HG03558 (cell line): ENCODE measurements around the gene TMCO6.

Source experiments
- ATAC-seq: cut with Tn5 transposase; IDR thresholded peaks from one replicate; pipeline ENCODE4 v1.9.1; 2021; ENCODE audit warnings: moderate number of reproducible peaks; ENCODE audit not compliant: unreplicated experiment; ENCODE audit errors: extremely low read depth

Gene TMCO6

DNA sequence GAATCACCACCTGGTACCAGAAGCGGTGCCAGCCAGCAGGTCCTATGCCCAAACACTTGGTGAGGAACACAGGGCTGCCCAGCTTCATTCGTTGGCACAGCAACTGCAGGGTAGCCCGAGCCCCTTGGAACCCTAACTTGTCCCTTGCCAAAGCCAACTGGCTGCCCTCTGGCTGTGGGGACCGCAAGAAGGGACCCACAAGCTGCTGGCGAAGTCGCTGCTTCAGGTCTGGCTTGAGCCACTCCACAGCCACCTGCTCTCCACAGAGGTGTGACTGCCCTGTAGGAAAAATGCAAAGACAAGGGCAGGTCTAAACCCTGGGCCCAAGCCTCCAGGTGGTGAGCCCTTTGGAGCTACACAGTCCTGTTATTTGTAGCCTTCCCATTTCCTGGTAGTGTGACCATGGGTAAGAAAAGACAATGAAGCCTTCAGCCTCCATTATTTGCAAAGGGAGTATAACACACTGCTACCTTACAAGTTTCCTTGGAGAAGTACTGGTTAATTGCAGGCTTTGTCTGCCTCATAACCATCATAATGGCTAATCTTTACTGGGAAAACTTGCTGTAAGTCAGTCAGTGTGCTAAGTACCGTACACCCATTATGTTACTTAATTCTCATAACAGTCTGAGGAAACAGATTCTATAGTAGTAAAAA is 32.3 kb downstream of the TMCO6 start:
- no peak for ATAC-seq

DNA sequence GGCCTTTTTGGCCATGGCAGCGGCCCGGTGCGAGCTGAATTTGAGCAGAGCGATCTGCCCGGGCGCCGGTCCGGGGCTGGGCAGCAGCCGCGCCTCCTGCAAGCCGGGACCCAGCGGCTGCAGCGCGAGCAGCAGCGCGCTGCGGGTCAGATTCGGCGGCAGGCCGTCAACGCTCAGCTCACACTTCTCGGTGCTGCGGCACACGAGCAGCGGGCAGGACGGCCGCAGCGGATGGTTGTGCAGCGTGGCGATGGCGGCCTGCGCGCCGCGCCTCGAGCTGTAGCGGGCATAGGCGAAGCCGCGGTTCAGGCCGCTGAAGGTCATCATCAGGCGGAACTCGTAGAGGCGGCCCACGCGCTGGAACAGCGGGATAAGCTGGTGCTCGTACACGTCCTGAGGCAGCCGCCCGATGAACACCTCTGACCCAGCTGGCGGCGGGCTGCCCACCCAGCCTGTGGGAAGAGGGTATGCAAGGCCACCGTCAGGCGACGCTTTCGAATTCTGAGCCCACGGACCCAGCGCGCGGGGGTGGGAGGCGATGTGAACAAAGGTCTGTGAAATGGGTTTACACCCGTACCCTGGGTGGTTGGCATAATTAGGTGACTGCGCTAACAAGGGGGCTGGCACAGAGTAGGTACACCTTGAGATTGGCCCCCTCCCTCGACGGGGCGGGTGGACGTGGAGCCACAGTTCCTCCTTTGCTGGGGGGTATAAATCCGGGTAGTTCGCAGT is 33.4 kb downstream of the TMCO6 start:
- ATAC-seq, result no peak

- no peak for ATAC-seq
These were observed 34.1 kb downstream of the TMCO6 start, which contains the start of gene DND1 for GRCh38 chr5:140673187-140673976. Gene DND1, minus strand, starts transcription at chr5:140673576. Its CDS starts 34 bp downstream, at chr5:140673542.

DNA sequence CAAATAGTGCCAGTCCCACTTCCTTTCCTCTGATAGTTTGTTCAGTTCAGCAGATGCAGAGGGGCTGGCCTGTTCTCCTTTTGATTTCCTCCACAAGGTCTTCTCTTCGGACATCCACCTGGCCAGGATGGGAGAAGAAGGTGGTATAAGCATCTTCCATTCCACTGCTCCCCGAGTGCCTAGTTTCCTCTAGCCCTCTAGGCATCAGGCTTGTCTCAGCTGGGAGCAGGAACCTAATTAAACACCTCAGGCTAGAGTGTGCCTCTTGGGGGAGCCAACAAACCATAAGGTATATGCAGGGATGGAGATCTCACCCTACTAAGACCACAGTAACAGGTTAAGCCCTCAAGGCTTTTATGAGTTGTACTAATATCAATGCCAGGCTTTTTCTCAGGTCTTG is 35.0 kb downstream of the TMCO6 start:
- ATAC-seq, result no peak

- ATAC-seq, result no peak
These were observed 35.4 kb downstream of the TMCO6 start for GRCh38 chr5:140674629-140675028.

- ATAC-seq, result peak; percentile 54
These were observed 38.7 kb downstream of the TMCO6 start for GRCh38 chr5:140677947-140678346.

- no peak for ATAC-seq
These were observed 39.7 kb downstream of the TMCO6 start for GRCh38 chr5:140678993-140679392.

GRCh38 chr5:140690376-140690932 is 51.2 kb downstream of the TMCO6 start:
- ATAC-seq, result no peak

- peak; percentile 92 for ATAC-seq
These were observed 52.0 kb downstream of the TMCO6 start, which contains the start of the genes HARS1 and HARS2 for GRCh38 chr5:140690941-140691924. Gene HARS1, minus strand, starts transcription at chr5:140691370. Its CDS starts 66 bp downstream, at chr5:140691304. Gene HARS2, plus strand, starts transcription at chr5:140691455. Its CDS starts 194 bp downstream, at chr5:140691649.

DNA sequence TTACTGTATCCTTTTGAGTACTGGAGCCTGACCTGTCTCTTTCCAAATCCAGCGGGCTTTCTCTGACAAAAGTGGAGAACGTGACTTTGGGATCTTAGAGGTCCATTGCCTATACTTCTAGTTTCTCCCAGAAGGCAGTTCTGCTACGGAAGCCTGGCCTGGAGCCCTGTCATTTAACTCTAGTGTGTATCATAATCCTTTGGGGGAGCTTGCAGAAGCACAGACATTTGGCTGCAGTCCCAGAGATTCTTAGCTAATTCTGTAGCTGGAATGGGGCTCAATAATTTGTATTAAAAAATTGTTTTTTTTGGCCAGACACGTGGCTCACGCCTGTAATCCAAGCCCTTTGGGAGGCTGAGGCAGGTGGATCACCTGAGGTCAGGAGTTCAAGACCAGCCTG is 55.0 kb downstream of the TMCO6 start:
- ATAC-seq, result no peak
